ENCODE measurements around the gene MCRS1.
"Not testable (repeated sequence)": the region's sequence is repeated elsewhere in the genome, so short reads cannot be mapped to it uniquely, and the experiment has no call there.

MCRS1 gene

GRCh38 chr12:49543914-49544815, 23.8 kb downstream of the MCRS1 start:
- in situ Hi-C loops (cut with HindIII; ENCODE audit: low sequenced_read_pairs): loop anchor here (5.0 kb wide), 1 partner anchor 33 kb away; no protein-coding TSS in a partner anchor

GRCh38 chr12:49543221-49543913, 24.6 kb downstream of the MCRS1 start:
- in situ Hi-C loops (cut with HindIII; ENCODE audit: low sequenced_read_pairs): loop anchor here (5.0 kb wide), 1 partner anchor 34 kb away; no protein-coding TSS in a partner anchor

GRCh38 chr12:49542592-49543160, 25.3 kb downstream of the MCRS1 start:
- in situ Hi-C loops (cut with HindIII; ENCODE audit: low sequenced_read_pairs): loop anchor here (5.0 kb wide), 1 partner anchor 35 kb away; no protein-coding TSS in a partner anchor

- in situ Hi-C loops (cut with HindIII; ENCODE audit: low sequenced_read_pairs): loop anchor here (5.0 kb wide), 1 partner anchor 35 kb away; no protein-coding TSS in a partner anchor
These were observed 25.9 kb downstream of the MCRS1 start for GRCh38 chr12:49541911-49542505.

- in situ Hi-C loops (cut with HindIII; ENCODE audit: low sequenced_read_pairs): loop anchor here (5.0 kb wide), 1 partner anchor 36 kb away; no protein-coding TSS in a partner anchor
These were observed 26.6 kb downstream of the MCRS1 start for GRCh38 chr12:49541140-49541861.

GRCh38 chr12:49540229-49541139, 27.5 kb downstream of the MCRS1 start:
- in situ Hi-C loops (cut with HindIII; ENCODE audit: low sequenced_read_pairs): loop anchor here (5.0 kb wide), 1 partner anchor 37 kb away; no protein-coding TSS in a partner anchor

- in situ Hi-C loops (cut with HindIII; ENCODE audit: low sequenced_read_pairs): loop anchor here (5.0 kb wide), 1 partner anchor 38 kb away; no protein-coding TSS in a partner anchor
These were observed 28.3 kb downstream of the MCRS1 start for GRCh38 chr12:49539406-49540228.

- in situ Hi-C loops (cut with HindIII; ENCODE audit: low sequenced_read_pairs): no loop called here
These were observed 29.2 kb downstream of the MCRS1 start, which contains the start of gene KCNH3 for GRCh38 chr12:49538510-49539403. TSS of gene KCNH3 (plus strand) at chr12:49539030. CDS start at chr12:49539417, 387 bp downstream.

- in situ Hi-C loops (cut with HindIII; ENCODE audit: low sequenced_read_pairs): no loop called here
These were observed 30.0 kb downstream of the MCRS1 start for GRCh38 chr12:49537752-49538509.

GRCh38 chr12:49537231-49537751, 30.7 kb downstream of the MCRS1 start:
- in situ Hi-C loops (cut with HindIII; ENCODE audit: low sequenced_read_pairs): no loop called here

GRCh38 chr12:49536526-49537071, 31.3 kb downstream of the MCRS1 start:
- in situ Hi-C loops (cut with HindIII; ENCODE audit: low sequenced_read_pairs): no loop called here

GRCh38 chr12:49535921-49536525, 31.9 kb downstream of the MCRS1 start:
- in situ Hi-C loops (cut with HindIII; ENCODE audit: low sequenced_read_pairs): no loop called here

GRCh38 chr12:49534731-49535278, 33.1 kb downstream of the MCRS1 start:
- in situ Hi-C loops (cut with HindIII; ENCODE audit: low sequenced_read_pairs): no loop called here

GRCh38 chr12:49534122-49534521, 33.8 kb downstream of the MCRS1 start:
- in situ Hi-C loops (cut with HindIII; ENCODE audit: low sequenced_read_pairs): not testable (repeated sequence)

GRCh38 chr12:49533331-49533730, 34.6 kb downstream of the MCRS1 start:
- in situ Hi-C loops (cut with HindIII; ENCODE audit: low sequenced_read_pairs): no loop called here

All from endothelial cell of hepatic sinusoid (primary cell).